ENCODE measurements around the gene OOSP1.

OOSP1 gene

DNA sequence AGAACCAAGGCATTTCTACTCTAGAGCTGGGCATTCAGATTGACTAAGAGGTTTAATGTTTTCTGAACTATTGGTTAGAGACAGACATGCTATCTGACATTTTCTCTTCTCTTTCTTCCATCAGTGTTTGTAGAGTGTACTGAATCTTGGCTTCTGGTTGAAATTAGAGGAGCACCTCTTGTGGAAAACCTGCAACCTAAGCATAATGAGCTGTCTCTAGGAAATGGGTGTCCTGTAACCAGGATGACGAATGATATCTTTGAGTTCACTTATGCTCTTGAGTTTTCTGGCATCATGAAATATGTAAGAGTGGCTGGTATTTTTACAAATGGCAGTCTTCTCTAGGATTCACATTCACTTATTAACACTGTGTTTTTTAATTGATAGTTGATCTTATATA is 45.0 kb downstream of the OOSP1 start:
- TF ChIP-seq, protein P1, sequence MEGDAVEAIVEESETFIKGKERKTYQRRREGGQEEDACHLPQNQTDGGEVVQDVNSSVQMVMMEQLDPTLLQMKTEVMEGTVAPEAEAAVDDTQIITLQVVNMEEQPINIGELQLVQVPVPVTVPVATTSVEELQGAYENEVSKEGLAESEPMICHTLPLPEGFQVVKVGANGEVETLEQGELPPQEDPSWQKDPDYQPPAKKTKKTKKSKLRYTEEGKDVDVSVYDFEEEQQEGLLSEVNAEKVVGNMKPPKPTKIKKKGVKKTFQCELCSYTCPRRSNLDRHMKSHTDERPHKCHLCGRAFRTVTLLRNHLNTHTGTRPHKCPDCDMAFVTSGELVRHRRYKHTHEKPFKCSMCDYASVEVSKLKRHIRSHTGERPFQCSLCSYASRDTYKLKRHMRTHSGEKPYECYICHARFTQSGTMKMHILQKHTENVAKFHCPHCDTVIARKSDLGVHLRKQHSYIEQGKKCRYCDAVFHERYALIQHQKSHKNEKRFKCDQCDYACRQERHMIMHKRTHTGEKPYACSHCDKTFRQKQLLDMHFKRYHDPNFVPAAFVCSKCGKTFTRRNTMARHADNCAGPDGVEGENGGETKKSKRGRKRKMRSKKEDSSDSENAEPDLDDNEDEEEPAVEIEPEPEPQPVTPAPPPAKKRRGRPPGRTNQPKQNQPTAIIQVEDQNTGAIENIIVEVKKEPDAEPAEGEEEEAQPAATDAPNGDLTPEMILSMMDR (IDR thresholded peaks at IDR 0.05), result no peak

DNA sequence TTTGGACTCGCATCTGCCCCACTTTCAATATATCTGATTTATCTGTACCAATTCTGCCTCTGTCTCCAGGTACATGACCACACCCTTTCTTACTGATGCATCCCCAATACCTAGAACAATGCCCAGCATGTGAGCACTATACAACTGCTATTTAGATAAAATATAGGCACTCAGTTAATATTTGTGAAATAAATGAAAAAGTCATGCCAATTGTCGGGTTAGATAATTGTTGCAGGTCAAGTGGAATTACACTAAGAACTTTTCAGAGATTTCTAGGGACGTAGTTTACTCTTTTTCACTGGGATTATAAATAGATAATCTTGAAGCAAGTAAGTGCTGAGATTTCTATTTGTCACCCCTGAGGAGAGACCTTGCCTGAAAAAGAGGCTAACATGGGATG is 46.1 kb downstream of the OOSP1 start:
- TF ChIP-seq, protein P1 (IDR thresholded peaks at IDR 0.05), result no peak

DNA sequence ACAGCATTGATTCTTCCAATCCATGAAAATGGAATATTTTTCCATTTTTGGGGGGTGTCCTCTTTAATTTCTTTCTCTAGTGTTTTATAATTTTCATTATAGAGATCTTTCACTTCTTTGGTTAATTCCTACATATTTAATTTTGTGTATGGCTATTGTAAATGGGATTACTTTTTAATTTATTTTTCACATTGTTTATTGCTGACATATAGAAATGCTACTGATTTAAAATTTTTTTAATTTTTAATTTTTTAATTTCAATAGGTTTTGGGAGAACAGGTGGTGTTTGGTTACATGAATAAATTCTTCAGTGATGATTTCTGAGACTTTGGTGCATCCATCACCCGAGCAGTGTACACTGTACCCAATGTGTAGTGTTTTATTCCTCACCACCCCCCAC is 52.2 kb downstream of the OOSP1 start:
- TF ChIP-seq, protein P1 (IDR thresholded peaks at IDR 0.05), result no peak

DNA sequence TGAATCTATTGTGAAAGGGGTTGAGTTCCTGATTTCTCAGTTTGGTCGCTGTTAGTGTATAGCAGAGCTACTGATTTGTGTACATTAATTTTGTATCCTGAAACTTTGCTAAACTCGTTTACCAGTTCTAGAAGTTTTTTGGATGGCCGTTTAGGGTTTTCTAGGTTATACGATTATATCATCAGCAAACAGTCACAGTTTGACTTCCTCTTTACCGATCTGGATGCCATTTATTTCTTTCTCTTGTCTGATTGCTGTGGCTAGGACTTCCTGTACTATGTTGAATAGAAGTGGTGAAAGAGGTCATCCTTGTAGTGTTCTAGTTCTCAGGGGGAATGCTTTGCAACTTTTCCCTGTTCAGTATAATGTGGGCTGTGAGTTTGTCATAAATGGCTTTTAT is 54.2 kb downstream of the OOSP1 start:
- TF ChIP-seq, protein P1 (IDR thresholded peaks at IDR 0.05), result no peak

DNA sequence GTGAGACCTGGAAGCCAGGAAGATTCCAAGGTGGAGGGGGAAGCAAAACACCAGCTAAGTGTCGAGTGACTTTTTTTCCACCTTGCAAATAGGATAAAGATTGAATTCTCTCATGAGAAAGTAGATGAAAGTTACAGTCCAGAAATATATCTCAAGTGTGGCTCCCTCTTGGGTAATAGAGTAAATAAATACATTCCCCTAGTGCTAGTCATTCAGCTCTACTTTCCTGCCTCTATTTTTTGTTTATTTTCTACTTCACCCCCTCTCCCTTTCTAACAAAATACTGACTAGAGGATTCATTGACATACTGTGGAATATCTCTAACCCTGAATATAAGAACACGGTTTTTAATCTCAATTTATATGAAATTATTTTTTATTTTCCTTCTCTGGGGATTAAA is 59.6 kb downstream of the OOSP1 start:
- TF ChIP-seq, protein P1 (IDR thresholded peaks at IDR 0.05), result no peak

DNA sequence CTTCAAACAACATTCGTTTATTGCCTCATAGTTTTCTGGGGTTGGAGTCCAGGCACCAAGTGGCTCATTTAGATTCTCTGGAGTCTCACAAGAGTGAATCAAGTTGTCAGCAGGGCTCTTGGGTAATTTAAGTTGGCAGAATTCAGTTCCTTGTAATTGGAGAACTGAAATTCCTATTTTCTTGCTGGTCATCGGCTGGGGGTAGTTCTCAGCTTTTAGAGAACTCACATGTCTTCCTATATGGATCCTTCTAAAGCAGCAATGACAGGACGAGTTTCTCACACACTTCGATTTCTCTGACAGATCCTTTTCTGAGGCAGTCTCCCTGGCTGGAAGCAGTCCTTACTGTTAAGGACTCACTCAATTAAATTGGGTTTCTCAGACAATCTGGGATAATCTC is 61.5 kb downstream of the OOSP1 start:
- TF ChIP-seq, protein P1 (IDR thresholded peaks at IDR 0.05), result no peak

DNA sequence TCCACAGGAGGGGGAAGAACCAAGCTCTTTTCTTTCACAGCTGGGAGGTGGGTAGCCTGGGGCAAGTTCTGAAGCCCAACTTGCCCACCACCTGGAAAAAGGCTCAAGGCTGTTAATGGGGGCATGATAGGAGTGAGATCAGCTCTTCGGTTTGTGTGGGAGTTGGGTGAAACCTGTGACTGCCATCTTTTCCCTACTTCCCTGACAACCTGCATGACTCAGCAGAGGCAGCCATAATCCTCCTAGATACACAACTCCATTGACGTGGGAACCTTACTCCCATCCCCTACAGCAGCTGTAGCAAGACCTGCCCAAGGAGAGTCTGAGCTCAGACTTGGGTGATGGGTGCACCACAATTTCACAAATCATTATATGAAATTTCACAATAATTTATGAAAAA is 65.5 kb downstream of the OOSP1 start:
- TF ChIP-seq, protein P1 (IDR thresholded peaks at IDR 0.05), result no peak

DNA sequence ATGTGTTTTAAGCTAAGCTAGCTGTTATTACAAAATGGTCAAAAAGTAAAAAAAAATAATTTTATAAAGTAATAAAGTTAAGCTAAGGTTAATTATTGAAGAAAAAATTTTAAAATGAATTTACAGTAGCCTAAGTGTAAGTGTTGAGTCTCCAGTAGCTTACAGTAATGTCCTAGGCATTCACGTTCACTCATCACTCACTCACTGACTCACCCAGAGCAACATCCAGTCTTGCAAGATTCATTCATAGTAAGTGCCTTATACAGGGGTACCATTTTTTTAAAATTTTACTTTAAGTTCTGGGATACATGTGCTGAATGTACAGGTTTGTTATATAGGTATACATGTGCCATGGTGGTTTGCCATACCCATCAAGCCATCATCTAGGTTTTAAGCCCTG is 67.1 kb downstream of the OOSP1 start:
- TF ChIP-seq, protein P1 (IDR thresholded peaks at IDR 0.05), result no peak

Data from LNCAP (cell line).